ENCODE results near the gene HMOX1. TPM values are rescaled to one million over a fixed set of nuclear protein-coding genes. Genes with fewer than 3 reads are reported as not detected.

The HMOX1 gene
- total and polyA plus RNA-seq, 2 of the 13 experiments (the other 11 are each of a cell fraction or from before 2014, with no cell fraction given) = 53.6 to 67.4 TPM

GRCh38 chr22:35397095-35397904, 16.4 kb downstream of the HMOX1 start (continued):
- peak; percentile 55; the same call in 1 of the 2 replicates for TF ChIP-seq ETV5 (CRISPR knock-in tag; IDR thresholded peaks at IDR 0.05; ENCODE audit: borderline replicate concordance)
- TF ChIP-seq PAXIP1 (CRISPR knock-in tag; conservative IDR thresholded peaks at IDR 0.05) = peak; percentile 70; the same call in 1 of the 2 replicates
- no peak for TF ChIP-seq ZNF746 (CRISPR knock-in tag; IDR thresholded peaks at IDR 0.05)
- TF ChIP-seq TBX2 (CRISPR knock-in tag; IDR thresholded peaks at IDR 0.05; ENCODE audit: borderline replicate concordance) = peak; percentile 57; the same call in 1 of the 2 replicates
- peak; percentile 79 for TF ChIP-seq CEBPB (IDR thresholded peaks at IDR 0.05; ENCODE audit: borderline replicate concordance, low read depth, low read length)
- peak; percentile 60; the same call in 1 of the 2 replicates for TF ChIP-seq FOXP1 (IDR thresholded peaks at IDR 0.05)
- TF ChIP-seq FOXP1 (CRISPR knock-in tag; IDR thresholded peaks at IDR 0.05) = peak; percentile 89
- 0 out of 2 replicates have a peak, but pooled peaks have one; percentile 44 for TF ChIP-seq ZBTB37 (CRISPR knock-in tag; IDR thresholded peaks at IDR 0.05)
- 0 out of 2 replicates have a peak, but pooled peaks have one; percentile 21 for TF ChIP-seq ZNF629 (CRISPR knock-in tag; conservative IDR thresholded peaks at IDR 0.05)
- peak; percentile 62; the same call in 1 of the 2 replicates for TF ChIP-seq ZBTB3 (CRISPR knock-in tag; IDR thresholded peaks at IDR 0.05; ENCODE audit: borderline replicate concordance, low read depth)
- TF ChIP-seq SKIL (CRISPR knock-in tag; IDR thresholded peaks at IDR 0.05; ENCODE audit: borderline replicate concordance) = 0 out of 2 replicates have a peak, but pooled peaks have one; percentile 11
- peak; percentile 35; the same call in 1 of the 2 replicates for TF ChIP-seq HMG20A (CRISPR knock-in tag; IDR thresholded peaks at IDR 0.05; ENCODE audit: borderline replicate concordance)
- TF ChIP-seq ZNF607 (CRISPR knock-in tag; IDR thresholded peaks at IDR 0.05; ENCODE audit: borderline replicate concordance) = no peak
- 0 out of 2 replicates have a peak, but pooled peaks have one; percentile 18 for TF ChIP-seq HDAC2 (CRISPR knock-in tag; IDR thresholded peaks at IDR 0.05)
- TF ChIP-seq SP5 (CRISPR knock-in tag; IDR thresholded peaks at IDR 0.05; ENCODE audit: borderline replicate concordance, low read depth) = 0 out of 2 replicates have a peak, but pooled peaks have one; percentile 44
- TF ChIP-seq HOXA3 (CRISPR knock-in tag; IDR thresholded peaks at IDR 0.05) = peak; percentile 59; the same call in 1 of the 2 replicates
- TF ChIP-seq ZBTB39 (CRISPR knock-in tag; IDR thresholded peaks at IDR 0.05) = no peak
- TF ChIP-seq ATF7-NPFF (CRISPR knock-in tag; IDR thresholded peaks at IDR 0.05; ENCODE audit: low read depth) = no peak
